ENCODE measurements around the gene PATJ. TPM values are rescaled to one million over a fixed set of nuclear protein-coding genes. Genes with fewer than 3 reads are reported as not detected.

The PATJ gene
- total and polyA plus RNA-seq, 2 donors (not counting 3 experiments of a cell fraction or from before 2014, with no cell fraction given), result 1.1 to 3.0 TPM

- H3K4me1 ChIP-seq (ENCODE audit: control insufficient read depth, extremely low read depth, insufficient read depth, low read length), result no peaks in the 10 kb centered on the region
- H3K9ac ChIP-seq (replicated peaks; ENCODE audit: extremely low read depth, insufficient read depth, low read length), result no peak overlapping the region
- no peak overlapping the region for H3K4me2 ChIP-seq (ENCODE audit: insufficient read depth, low read length)
- intact Hi-C loops (cut with micrococcal nuclease) (no loop called here), dilution Hi-C loops (cut with MboI; ENCODE audit: extremely low pct_ligation_motif_present, low sequenced_read_pairs) (no loop called here)
- H3K9me1 ChIP-seq (replicated peaks; ENCODE audit: control insufficient read depth, extremely low read depth, insufficient read depth, low read length), result no peaks in the 10 kb centered on the region
- CTCF ChIA-PET, result interaction anchor here (1.3 kb wide), 1 partner anchor 24 kb away, joined by 3 read pairs; no protein-coding TSS in a partner anchor
- H3K9me3 ChIP-seq (replicated peaks; ENCODE audit: control insufficient read depth, insufficient read depth, low read length), result no peaks in the 10 kb centered on the region
- no peaks in the 10 kb centered on the region for H3K27me3 ChIP-seq (ENCODE audit: control insufficient read depth in 2 of 2, insufficient read depth in 2 of 2, low read length in 2 of 2)
- DNase-seq (ENCODE audit: low read depth, low spot score) (no peak), FAIRE-seq (no peak)
- H3K79me2 ChIP-seq (ENCODE audit: control insufficient read depth, insufficient read depth, low read length), result no peaks in the 10 kb centered on the region
- H3K4me3 ChIP-seq (replicated peaks in 1 of 3; ENCODE audit: insufficient read depth in 1 of 3, low read depth in 1 of 3, low read length in 3 of 3), result no peak overlapping the region
- H4K20me1 ChIP-seq (replicated peaks; ENCODE audit: control insufficient read depth, extremely low read depth, insufficient read depth, low read length), result no peaks in the 10 kb centered on the region
- TF ChIP-seq JUN (IDR thresholded peaks at IDR 0.05; ENCODE audit: borderline replicate concordance, insufficient read depth, insufficient read length, low read depth) (no peak), GATA2 (IDR thresholded peaks at IDR 0.05; ENCODE audit: insufficient read depth, insufficient read length, low read depth, low read length) (no peak), FOS (IDR thresholded peaks at IDR 0.05; ENCODE audit: borderline replicate concordance, insufficient read depth, low read length) (no peak), MAX (IDR thresholded peaks at IDR 0.05; ENCODE audit: insufficient read depth, insufficient read length) (no peak), POLR2AphosphoS5 (IDR thresholded peaks at IDR 0.05; ENCODE audit: insufficient read depth, low read depth, low read length) (no peak), POLR2A (IDR thresholded peaks at IDR 0.05; ENCODE audit: low read depth, low read length) (no peak), EZH2 (IDR thresholded peaks at IDR 0.05; ENCODE audit: borderline replicate concordance, low read depth, low read length, severe bottlenecking) (no peak), MYC (IDR thresholded peaks at IDR 0.05; ENCODE audit: low read depth, low read length) (no peak)
- TF ChIP-seq, protein P1, sequence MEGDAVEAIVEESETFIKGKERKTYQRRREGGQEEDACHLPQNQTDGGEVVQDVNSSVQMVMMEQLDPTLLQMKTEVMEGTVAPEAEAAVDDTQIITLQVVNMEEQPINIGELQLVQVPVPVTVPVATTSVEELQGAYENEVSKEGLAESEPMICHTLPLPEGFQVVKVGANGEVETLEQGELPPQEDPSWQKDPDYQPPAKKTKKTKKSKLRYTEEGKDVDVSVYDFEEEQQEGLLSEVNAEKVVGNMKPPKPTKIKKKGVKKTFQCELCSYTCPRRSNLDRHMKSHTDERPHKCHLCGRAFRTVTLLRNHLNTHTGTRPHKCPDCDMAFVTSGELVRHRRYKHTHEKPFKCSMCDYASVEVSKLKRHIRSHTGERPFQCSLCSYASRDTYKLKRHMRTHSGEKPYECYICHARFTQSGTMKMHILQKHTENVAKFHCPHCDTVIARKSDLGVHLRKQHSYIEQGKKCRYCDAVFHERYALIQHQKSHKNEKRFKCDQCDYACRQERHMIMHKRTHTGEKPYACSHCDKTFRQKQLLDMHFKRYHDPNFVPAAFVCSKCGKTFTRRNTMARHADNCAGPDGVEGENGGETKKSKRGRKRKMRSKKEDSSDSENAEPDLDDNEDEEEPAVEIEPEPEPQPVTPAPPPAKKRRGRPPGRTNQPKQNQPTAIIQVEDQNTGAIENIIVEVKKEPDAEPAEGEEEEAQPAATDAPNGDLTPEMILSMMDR (IDR thresholded peaks at IDR 0.05; ENCODE audit: extremely low read depth in 1 of 2, insufficient read depth in 1 of 2, low read depth in 1 of 2, low read length in 2 of 2), result no peak
- BruUV-seq (replicated peaks), result no TSS peak
- H2AFZ ChIP-seq (ENCODE audit: low read depth, low read length), result no peak overlapping the region
- POLR2A ChIA-PET, result no interaction called here
- no peak overlapping the region for H3K27ac ChIP-seq (ENCODE audit: insufficient read depth, low read depth, low read length)
- H3K36me3 ChIP-seq (ENCODE audit: control insufficient read depth in 2 of 2, extremely low read depth in 1 of 2, insufficient read depth in 2 of 2, low read length in 2 of 2), result no peaks in the 10 kb centered on the region
Measured at GRCh38 chr1:61995641-61996040, 253.4 kb downstream of the PATJ start.

Measured in endothelial cell of umbilical vein (primary cell).